Chondrocyte (in vitro differentiated cells): ENCODE results near the gene DDTL. TPM values are rescaled to one million over a fixed set of nuclear protein-coding genes. Genes with fewer than 3 reads are reported as not detected.

ENCODE experiments used
- DNase-seq: peaks from one replicate; pipeline ENCODE4 v3.0.0; 2021; ENCODE audit warnings: mixed read lengths, low spot score
- H3K27ac Mint-ChIP-seq: one replicate; pipeline ENCODE4 v1.8.0; 2021; ENCODE audit warnings: mild to moderate bottlenecking, moderate library complexity, mixed read lengths; ENCODE audit not compliant: unreplicated experiment
- H3K27me3 Mint-ChIP-seq: 2 replicates; pipeline ENCODE4 v1.8.0; 2021; ENCODE audit warnings: low read depth, mixed read lengths
- H3K36me3 Mint-ChIP-seq: 2 replicates; pipeline ENCODE4 v1.8.0; 2021; ENCODE audit warnings: low read depth, mixed read lengths
- H3K4me1 Mint-ChIP-seq: 2 replicates; pipeline ENCODE4 v1.8.0; 2021; ENCODE audit warnings: low read depth, mild to moderate bottlenecking, mixed read lengths
- H3K4me3 Mint-ChIP-seq: one replicate; pipeline ENCODE4 v1.8.0; 2021; ENCODE audit warnings: mild to moderate bottlenecking, moderate library complexity, mixed read lengths; ENCODE audit not compliant: unreplicated experiment
- H3K9me3 Mint-ChIP-seq: 2 replicates; pipeline ENCODE4 v1.8.0; 2021; ENCODE audit warnings: low read depth, mixed read lengths
- total RNA-seq: library from RNA; stranded (reverse); gene quantifications from 3 replicates; pipeline ENCODE4 v1.2.1, GENCODE V29; 2021
- TF ChIP-seq, protein P1 (sequence below): fragments of 200-600 bp; sonication (generic); IDR thresholded peaks from 2 replicates; pipeline ENCODE4 v1.5.0; 2021; ENCODE audit warnings: antibody characterized with exemption, mild to moderate bottlenecking, moderate library complexity

The DDTL gene
- total RNA-seq, 1 donor from 2014 or later = not detected

DNA sequence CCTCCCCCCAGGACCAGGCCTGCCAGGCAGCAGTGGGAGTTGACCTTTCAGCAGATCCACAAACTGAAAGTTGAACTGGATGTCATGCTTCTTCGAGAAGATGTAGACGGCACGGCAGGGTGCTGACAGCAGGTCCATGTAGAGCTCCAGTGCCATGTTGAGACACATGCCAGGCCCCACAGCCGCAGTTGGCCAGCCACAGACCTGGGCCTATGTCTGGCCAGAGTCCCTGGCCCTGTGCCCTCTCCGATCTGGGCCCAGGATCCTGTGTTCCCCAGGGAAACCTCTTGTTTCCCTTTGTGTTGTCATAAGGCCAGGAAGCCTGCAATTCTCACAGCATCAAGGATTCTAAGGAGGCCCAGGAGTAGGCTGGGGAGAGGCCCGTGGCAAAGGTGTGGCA, 38.5 kb downstream of the DDTL start, which contains the start of gene GSTT4:
TSS of gene GSTT4 (minus strand) at position 253 of the 400 bp plus-strand sequence. CDS start at position 156, 97 bp downstream.
- Mint-ChIP-seq H3K36me3 (no peaks in the 10 kb centered on the region), H3K4me1 (no peaks in the 10 kb centered on the region), H3K4me3 (no peak within 1 kb of the TSS), H3K9me3 (no peaks in the 10 kb centered on the region), H3K27ac (no peak within 1 kb of the TSS), H3K27me3 (no peaks in the 10 kb centered on the region)
- no peak for DNase-seq
- TF ChIP-seq, protein P1, sequence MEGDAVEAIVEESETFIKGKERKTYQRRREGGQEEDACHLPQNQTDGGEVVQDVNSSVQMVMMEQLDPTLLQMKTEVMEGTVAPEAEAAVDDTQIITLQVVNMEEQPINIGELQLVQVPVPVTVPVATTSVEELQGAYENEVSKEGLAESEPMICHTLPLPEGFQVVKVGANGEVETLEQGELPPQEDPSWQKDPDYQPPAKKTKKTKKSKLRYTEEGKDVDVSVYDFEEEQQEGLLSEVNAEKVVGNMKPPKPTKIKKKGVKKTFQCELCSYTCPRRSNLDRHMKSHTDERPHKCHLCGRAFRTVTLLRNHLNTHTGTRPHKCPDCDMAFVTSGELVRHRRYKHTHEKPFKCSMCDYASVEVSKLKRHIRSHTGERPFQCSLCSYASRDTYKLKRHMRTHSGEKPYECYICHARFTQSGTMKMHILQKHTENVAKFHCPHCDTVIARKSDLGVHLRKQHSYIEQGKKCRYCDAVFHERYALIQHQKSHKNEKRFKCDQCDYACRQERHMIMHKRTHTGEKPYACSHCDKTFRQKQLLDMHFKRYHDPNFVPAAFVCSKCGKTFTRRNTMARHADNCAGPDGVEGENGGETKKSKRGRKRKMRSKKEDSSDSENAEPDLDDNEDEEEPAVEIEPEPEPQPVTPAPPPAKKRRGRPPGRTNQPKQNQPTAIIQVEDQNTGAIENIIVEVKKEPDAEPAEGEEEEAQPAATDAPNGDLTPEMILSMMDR = no peak

DNA sequence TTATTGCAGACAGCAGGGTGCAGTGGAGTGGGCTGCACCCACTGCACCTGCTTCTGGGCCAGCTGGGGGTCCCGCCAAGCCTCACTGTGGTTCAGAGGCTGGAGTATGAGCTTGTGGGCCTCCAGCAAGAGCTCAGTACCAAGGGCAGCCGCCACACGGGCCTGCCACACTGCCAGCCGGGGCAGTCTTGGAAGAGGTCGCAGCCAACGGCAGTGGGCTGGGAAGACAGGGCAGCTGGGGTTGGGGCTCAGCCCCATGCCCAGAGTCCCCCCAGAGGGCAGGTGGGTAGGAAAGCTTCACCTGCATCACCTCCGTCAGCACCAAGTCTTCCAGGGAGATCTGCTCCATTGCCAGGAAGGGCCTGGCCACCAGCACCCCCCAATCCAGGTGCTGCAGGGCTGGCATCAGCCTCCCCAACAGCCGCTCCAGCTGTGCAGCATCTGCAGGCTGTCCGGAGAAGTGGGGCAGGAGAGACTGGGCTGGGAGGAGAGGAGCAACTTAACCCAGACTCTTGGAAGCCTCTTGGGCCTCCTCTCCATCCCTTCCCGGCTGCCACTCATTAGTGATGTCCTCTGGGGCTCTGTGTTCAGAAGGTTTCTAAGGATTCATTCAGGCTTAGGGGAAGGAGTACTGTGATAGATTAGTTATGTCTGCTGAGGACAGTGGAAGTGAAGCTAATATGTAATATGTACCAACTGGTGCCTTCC, 39.7 kb downstream of the DDTL start:
- Mint-ChIP-seq H3K27ac (no peak overlapping the region), H3K36me3 (no peaks in the 10 kb centered on the region), H3K4me3 (no peak overlapping the region), H3K9me3 (no peaks in the 10 kb centered on the region), H3K4me1 (no peaks in the 10 kb centered on the region), H3K27me3 (no peaks in the 10 kb centered on the region)
- TF ChIP-seq, protein P1 = no peak
- DNase-seq = no peak

DNA sequence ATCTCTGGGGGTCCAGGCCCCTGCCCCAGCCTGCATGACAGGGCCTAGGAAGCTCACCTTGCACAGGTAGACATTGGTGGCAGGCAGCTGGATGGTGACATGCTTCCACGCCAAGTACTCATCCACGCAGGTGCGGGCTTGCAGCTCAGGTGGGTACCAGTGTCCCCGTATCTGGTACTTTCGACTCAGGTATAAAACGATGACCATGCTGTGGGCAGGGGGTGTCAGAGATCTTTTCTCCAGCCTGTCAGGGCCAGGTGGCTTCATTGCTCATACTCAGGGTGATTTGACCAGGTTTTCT, 40.2 kb downstream of the DDTL start:
- Mint-ChIP-seq H3K27me3 (no peaks in the 10 kb centered on the region), H3K9me3 (no peaks in the 10 kb centered on the region), H3K36me3 (no peaks in the 10 kb centered on the region), H3K4me3 (no peak overlapping the region), H3K4me1 (peaks cover 3% of the 10 kb centered on the region), H3K27ac (no peak overlapping the region)
- no peak for DNase-seq
- TF ChIP-seq, protein P1 = no peak

DNA sequence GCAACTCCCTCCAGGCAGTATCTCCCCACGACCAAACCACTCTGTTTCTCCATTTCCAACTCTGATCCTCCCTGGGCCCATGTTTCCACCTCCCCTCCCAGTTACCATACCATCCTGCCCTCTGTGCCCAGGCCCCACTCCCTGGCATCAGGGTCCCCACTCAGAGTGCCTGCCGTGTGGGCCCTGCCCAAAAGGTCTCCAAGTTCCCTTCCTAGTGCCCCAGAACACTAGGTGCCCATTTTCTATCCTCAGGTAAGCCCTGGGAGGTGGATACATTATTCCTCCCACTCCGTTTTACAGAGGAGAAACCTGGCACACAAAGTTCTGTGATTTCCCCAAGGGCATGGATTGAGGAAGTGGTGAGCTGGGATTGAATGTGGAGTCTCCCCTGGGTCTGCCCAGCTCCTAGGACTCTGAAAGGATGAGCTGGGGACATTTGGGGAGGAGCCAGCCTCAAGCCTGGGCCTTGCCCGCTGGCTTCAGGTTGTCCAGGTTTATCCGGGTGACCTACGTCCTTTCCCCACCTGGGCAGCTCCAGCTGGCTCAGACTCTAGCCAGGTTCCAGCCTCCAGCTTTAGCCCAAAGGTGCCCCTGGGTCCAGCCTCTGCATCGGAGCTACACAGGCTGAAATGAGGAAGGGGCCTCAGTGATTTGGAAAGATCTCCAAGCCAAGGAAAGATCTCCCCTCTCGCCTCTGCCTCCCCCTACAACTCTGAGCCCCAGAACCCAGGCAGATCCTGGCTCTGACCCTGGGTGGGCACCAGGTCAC, 40.7 kb downstream of the DDTL start:
- TF ChIP-seq, protein P1 = no peak
- H3K27me3 Mint-ChIP-seq = no peaks in the 10 kb centered on the region

DNA sequence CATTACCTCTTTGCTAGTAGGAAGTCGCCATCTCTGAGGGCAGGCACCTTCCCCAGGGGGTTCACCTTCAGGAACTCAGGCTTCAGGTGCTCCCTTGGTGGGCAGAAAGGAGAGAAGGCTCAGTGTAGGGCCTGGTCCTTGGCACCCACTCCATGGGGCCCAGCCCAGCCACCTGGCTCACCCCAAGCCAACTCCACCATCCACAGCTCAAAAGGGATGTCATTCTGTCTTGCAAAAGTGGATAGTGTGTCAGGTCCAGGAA, 41.3 kb downstream of the DDTL start:
- DNase-seq = no peak
- H3K27me3 Mint-ChIP-seq = no peaks in the 10 kb centered on the region
- H3K36me3 Mint-ChIP-seq = no peaks in the 10 kb centered on the region
- H3K4me1 Mint-ChIP-seq = peaks cover 10% of the 10 kb centered on the region
- H3K27ac Mint-ChIP-seq = no peak overlapping the region
- no peak overlapping the region for H3K4me3 Mint-ChIP-seq
- TF ChIP-seq, protein P1 = no peak
- no peaks in the 10 kb centered on the region for H3K9me3 Mint-ChIP-seq

More for the DNA sequence above, 40.7 kb downstream of the DDTL start:
- H3K36me3 Mint-ChIP-seq = no peaks in the 10 kb centered on the region
- DNase-seq = no peak
- H3K9me3 Mint-ChIP-seq = no peaks in the 10 kb centered on the region
- H3K27ac Mint-ChIP-seq = no peak overlapping the region
- H3K4me1 Mint-ChIP-seq = peaks cover 7% of the 10 kb centered on the region
- no peak overlapping the region for H3K4me3 Mint-ChIP-seq
